PC-9 (cell line): ENCODE measurements around the gene GLT8D1. TPM values are rescaled to one million over a fixed set of nuclear protein-coding genes. Genes with fewer than 3 reads are reported as not detected.

Experiments used
- BruUV-seq: library from RNA; stranded (reverse); fragments of 400-500 nt; replicated peaks from 2 replicates; lab custom pipeline; 2021; lab: Mats Ljungman, UMichigan
- CTCF ChIA-PET: fragments of 300-600 bp; sonication (Branson Sonifier 250); formaldehyde crosslinking; loops from one replicate; lab custom pipeline; 2022; ENCODE audit warnings: antibody characterized with exemption; lab: Charles Lee
- POLR2A ChIA-PET: fragments of 300-600 bp; sonication (Branson Sonifier 250); formaldehyde crosslinking; loops from one replicate; lab custom pipeline; 2022; ENCODE audit warnings: antibody characterized with exemption; ENCODE audit not compliant: unreplicated experiment; lab: Charles Lee
- DNase-seq, 2 experiments: peaks; one replicate each; pipeline versions ENCODE4 v3.0.0 to v3.0.0-alpha.2; 2015 to 2022; ENCODE audit warnings: mixed read lengths in 1 of 2
- H2AFZ ChIP-seq: fragments of 200-600 bp; sonication (generic); 2 replicates; pipeline ENCODE4 v1.8.1; 2017; ENCODE audit warnings: antibody characterized with exemption
- H3F3A ChIP-seq: fragments of 200-600 bp; sonication (generic); 2 replicates; pipeline ENCODE4 v1.8.1; 2017; ENCODE audit warnings: antibody characterized with exemption, mild to moderate bottlenecking, low read depth; ENCODE audit not compliant: insufficient read depth
- H3K27ac ChIP-seq: fragments of 200-600 bp; sonication (generic); 2 replicates; pipeline ENCODE4 v1.6.1; 2016; ENCODE audit warnings: mixed run types
- H3K27me3 ChIP-seq: fragments of 200-600 bp; sonication (generic); 2 replicates; pipeline ENCODE4 v1.6.1; 2016; ENCODE audit warnings: low read depth, mixed run types; ENCODE audit not compliant: insufficient read depth
- H3K36me3 ChIP-seq: fragments of 200-600 bp; sonication (generic); 2 replicates; pipeline ENCODE4 v1.6.1; 2016; ENCODE audit warnings: low read depth, mixed run types
- H3K4me1 ChIP-seq: fragments of 200-600 bp; sonication (generic); replicated peaks from 2 replicates; pipeline ENCODE4 v1.6.1; 2016; ENCODE audit warnings: mixed run types; ENCODE audit not compliant: insufficient read depth
- H3K4me2 ChIP-seq: fragments of 200-600 bp; sonication (generic); 2 replicates; pipeline ENCODE4 v1.6.1; 2017; ENCODE audit warnings: mixed run types
- H3K4me3 ChIP-seq: fragments of 200-600 bp; sonication (generic); 2 replicates; pipeline ENCODE4 v1.6.1; 2016; ENCODE audit warnings: mixed run types
- H3K79me2 ChIP-seq: fragments of 200-600 bp; sonication (generic); 2 replicates; pipeline ENCODE4 v1.6.1; 2017; ENCODE audit warnings: low read depth, mixed run types
- H3K9me2 ChIP-seq: fragments of 200-600 bp; sonication (generic); 2 replicates; pipeline ENCODE4 v1.8.1; 2017; ENCODE audit warnings: mild to moderate bottlenecking; ENCODE audit not compliant: insufficient read depth
- H3K9me3 ChIP-seq: fragments of 200-600 bp; sonication (generic); 2 replicates; pipeline ENCODE4 v1.8.1; 2016; ENCODE audit warnings: low read depth; ENCODE audit not compliant: insufficient read depth
- H4K20me1 ChIP-seq: fragments of 200-600 bp; sonication (generic); 2 replicates; pipeline ENCODE4 v1.8.1; 2017; ENCODE audit not compliant: insufficient read depth
- EZH2 ChIP-seq: fragments of 200-600 bp; sonication (generic); IDR thresholded peaks from 2 replicates; pipeline ENCODE4 v1.8.0; 2017; ENCODE audit warnings: antibody characterized with exemption, low read depth
- intact Hi-C: fragments of 100-400 bp; cut with micrococcal nuclease; formaldehyde crosslinking; loops from one replicate; pipeline ENCODE4 v1.10.0; 2022; ENCODE audit not compliant: unreplicated experiment
- total RNA-seq: library from RNA; stranded (reverse); gene quantifications from 2 replicates; pipeline ENCODE4 v1.2.3, GENCODE V29; 2021
- TF ChIP-seq, protein P1 (sequence below): fragments of 200-600 bp; sonication (generic); conservative IDR thresholded peaks from 2 replicates; pipeline ENCODE4 v1.6.1; 2017; ENCODE audit warnings: mixed run types, antibody characterized with exemption, mild to moderate bottlenecking, moderate library complexity

GLT8D1 gene
- total RNA-seq, 1 experiment from 2014 or later, result 48.6 TPM

DNA sequence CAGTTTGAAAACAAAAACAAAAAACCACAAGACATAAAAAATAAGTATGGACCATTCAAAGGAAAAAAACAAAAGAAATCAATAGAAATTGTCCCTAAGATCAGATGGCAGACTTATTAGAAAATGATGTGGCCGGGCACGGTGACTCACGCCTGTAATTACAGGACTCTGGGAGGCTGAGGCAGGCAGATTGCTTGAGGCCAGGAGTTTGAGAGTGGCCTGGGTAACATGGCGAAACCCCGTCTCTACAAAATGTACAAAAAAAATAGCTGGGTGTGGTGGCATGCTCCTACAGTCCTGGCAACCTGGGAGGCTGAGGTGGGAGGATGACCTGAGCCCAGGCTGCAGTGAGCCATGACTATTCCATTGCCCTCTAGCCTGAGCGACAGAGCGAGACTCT, 16.9 kb upstream of the GLT8D1 start:
- Histone ChIP-seq H3K79me2 (no peaks in the 10 kb centered on the region), H3K4me1 (no peaks in the 10 kb centered on the region), H3K4me2 (no peak overlapping the region), H3K4me3 (no peak overlapping the region), H3K36me3 (0 out of 2 replicates have a peak, but pooled peaks cover under 1% of the 10 kb centered on the region), H2AFZ (no peak overlapping the region), H3K27ac (no peak overlapping the region), H4K20me1 (no peaks in the 10 kb centered on the region), H3K27me3 (no peaks in the 10 kb centered on the region), H3K9me3 (peaks cover 2% of the 10 kb centered on the region; the same call in 1 of the 2 replicates), H3F3A (peaks cover 7% of the 10 kb centered on the region; the same call in 1 of the 2 replicates), H3K9me2 (no peaks in the 10 kb centered on the region)
- POLR2A ChIA-PET, result no interaction called here
- DNase-seq, result no peak
- CTCF ChIA-PET, result no interaction called here
- TF ChIP-seq, protein P1, sequence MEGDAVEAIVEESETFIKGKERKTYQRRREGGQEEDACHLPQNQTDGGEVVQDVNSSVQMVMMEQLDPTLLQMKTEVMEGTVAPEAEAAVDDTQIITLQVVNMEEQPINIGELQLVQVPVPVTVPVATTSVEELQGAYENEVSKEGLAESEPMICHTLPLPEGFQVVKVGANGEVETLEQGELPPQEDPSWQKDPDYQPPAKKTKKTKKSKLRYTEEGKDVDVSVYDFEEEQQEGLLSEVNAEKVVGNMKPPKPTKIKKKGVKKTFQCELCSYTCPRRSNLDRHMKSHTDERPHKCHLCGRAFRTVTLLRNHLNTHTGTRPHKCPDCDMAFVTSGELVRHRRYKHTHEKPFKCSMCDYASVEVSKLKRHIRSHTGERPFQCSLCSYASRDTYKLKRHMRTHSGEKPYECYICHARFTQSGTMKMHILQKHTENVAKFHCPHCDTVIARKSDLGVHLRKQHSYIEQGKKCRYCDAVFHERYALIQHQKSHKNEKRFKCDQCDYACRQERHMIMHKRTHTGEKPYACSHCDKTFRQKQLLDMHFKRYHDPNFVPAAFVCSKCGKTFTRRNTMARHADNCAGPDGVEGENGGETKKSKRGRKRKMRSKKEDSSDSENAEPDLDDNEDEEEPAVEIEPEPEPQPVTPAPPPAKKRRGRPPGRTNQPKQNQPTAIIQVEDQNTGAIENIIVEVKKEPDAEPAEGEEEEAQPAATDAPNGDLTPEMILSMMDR, result no peak
- TF ChIP-seq EZH2, result no peak
- intact Hi-C loops, result no loop called here
- no TSS peak for BruUV-seq

DNA sequence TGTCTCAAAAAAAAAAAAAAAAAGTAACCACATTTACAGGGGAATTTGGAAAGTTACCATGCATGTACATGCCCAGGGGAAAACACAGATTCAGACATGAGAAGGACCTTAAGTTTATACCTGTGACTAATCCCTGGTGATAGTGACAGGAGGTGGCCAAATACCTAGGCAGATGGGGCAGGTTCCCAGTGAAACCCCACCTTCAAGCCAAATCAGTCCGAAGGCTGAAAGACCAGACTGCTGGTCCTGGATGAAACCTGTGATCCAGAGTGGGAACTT, 16.1 kb upstream of the GLT8D1 start:
- H3K27ac ChIP-seq, result no peak overlapping the region
- intact Hi-C loops, result no loop called here
- H3F3A ChIP-seq, result peaks cover 7% of the 10 kb centered on the region; the same call in 1 of the 2 replicates
- CTCF ChIA-PET, result no interaction called here
- no peaks in the 10 kb centered on the region for H3K9me2 ChIP-seq
- no peak overlapping the region for H3K4me2 ChIP-seq
- H2AFZ ChIP-seq, result no peak overlapping the region
- no peak for DNase-seq
- no TSS peak for BruUV-seq
- H3K4me3 ChIP-seq, result no peak overlapping the region
- H3K27me3 ChIP-seq, result no peaks in the 10 kb centered on the region
- TF ChIP-seq EZH2, result no peak
- TF ChIP-seq, protein P1, result no peak
- H3K79me2 ChIP-seq, result no peaks in the 10 kb centered on the region
- H3K36me3 ChIP-seq, result no peaks in the 10 kb centered on the region
- no peaks in the 10 kb centered on the region for H3K4me1 ChIP-seq
- no peaks in the 10 kb centered on the region for H4K20me1 ChIP-seq
- POLR2A ChIA-PET, result no interaction called here
- H3K9me3 ChIP-seq, result no peaks in the 10 kb centered on the region

DNA sequence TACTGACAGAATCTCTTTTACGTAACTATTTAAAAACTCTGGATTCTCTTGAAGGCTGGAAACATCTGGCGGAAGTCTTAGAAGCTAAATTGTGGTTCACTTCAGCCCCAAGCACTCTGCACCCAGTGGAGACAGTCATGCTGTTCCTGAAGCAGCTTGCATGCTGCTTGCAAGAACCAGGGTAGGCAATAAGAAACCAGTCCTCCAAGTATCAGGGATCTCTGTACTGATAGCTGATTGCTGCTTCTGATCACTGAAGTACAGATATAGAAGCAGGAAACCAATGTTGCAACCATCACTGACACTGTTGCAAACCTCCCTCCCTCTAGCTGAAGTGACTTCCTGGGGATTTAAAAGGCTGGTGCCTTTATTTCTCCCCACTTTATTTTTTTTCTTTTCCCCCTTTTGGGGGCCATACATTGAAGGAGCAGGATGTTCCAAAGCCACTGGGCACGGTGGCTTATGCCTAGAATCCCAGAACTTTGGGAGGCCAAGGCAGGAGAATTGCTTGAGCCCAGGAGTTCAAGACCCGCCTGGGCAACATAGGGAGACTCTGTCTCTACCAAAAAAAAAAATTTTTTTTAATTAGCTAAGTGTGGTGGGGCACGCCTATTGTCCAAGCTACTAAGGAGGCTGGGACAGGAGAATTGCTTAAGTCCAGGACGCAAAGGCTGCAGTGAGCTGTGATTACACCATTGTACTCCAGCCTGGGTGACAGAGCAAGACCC, 15.6 kb upstream of the GLT8D1 start:
- CTCF ChIA-PET, result no interaction called here
- Histone ChIP-seq H3K4me2 (no peak overlapping the region), H3F3A (peaks cover 7% of the 10 kb centered on the region; the same call in 1 of the 2 replicates), H4K20me1 (no peaks in the 10 kb centered on the region), H3K9me2 (no peaks in the 10 kb centered on the region), H3K4me1 (no peaks in the 10 kb centered on the region), H3K27ac (no peak overlapping the region), H3K4me3 (no peak overlapping the region), H3K36me3 (no peaks in the 10 kb centered on the region), H3K9me3 (no peaks in the 10 kb centered on the region), H3K79me2 (no peaks in the 10 kb centered on the region), H2AFZ (no peak overlapping the region), H3K27me3 (no peaks in the 10 kb centered on the region)
- no peak for DNase-seq
- BruUV-seq, result no TSS peak
- POLR2A ChIA-PET, result no interaction called here
- intact Hi-C loops, result no loop called here
- no peak for TF ChIP-seq EZH2
- TF ChIP-seq, protein P1, result no peak
